ENCODE measurements around the gene ESM1. TPM values are rescaled to one million over a fixed set of nuclear protein-coding genes. Genes with fewer than 3 reads are reported as not detected.

The ESM1 gene
- polyA plus RNA-seq, 4 donors, result 1.4 to 14.8 (median 8.5) TPM

Other genes with a start within 250 kb of the ESM1 start
- under 1 TPM in 3 of 4 donors, not detected in 1; 0.16 to 0.40 (median 0.35) TPM for gene GZMK, start 38.7 kb upstream of the ESM1 start, polyA plus RNA-seq (ENCODE audit: insufficient read length in 4 of 4)
- gene GZMA, start 117.1 kb upstream of the ESM1 start, polyA plus RNA-seq (ENCODE audit: insufficient read length in 4 of 4), result under 1 TPM; 0.33 to 0.85 (median 0.70) TPM
- gene GPX8, start 174.6 kb upstream of the ESM1 start, polyA plus RNA-seq (ENCODE audit: insufficient read length in 4 of 4), result 100 to 1,000 TPM in 1 of 4 donors, 10 to 100 TPM in 3; 76.0 to 173 (median 92.4) TPM
- gene CDC20B, start 187.6 kb upstream of the ESM1 start, polyA plus RNA-seq (ENCODE audit: insufficient read length in 4 of 4), result under 1 TPM in 3 of 4 donors, not detected in 1; 0.79 to 0.92 (median 0.82) TPM
- 1 to 10 TPM in 2 of 4 donors, under 1 TPM in 1, not detected in 1; 0.40 to 1.1 (median 1.0) TPM for gene MCIDAS, start 241.7 kb upstream of the ESM1 start, polyA plus RNA-seq (ENCODE audit: insufficient read length in 4 of 4)
- 10 to 100 TPM in 1 of 4 donors, 1 to 10 TPM in 2, not detected in 1; 4.0 to 14.1 (median 6.1) TPM for gene CCNO, start 248.0 kb upstream of the ESM1 start, polyA plus RNA-seq (ENCODE audit: insufficient read length in 4 of 4)

All from left renal pelvis (tissue), 4 donors.